KG1 (cell line): ENCODE results near the gene RPL23.
A peak's percentile ranks its signal among the peaks of the same experiment; 100 is the strongest.
"Not testable (repeated sequence)": the region's sequence is repeated elsewhere in the genome, so short reads cannot be mapped to it uniquely, and the experiment has no call there.

Experiments used
- DNase-seq: peaks from one replicate; lab custom pipeline; 2025; lab: John Stamatoyannopoulos, UW

The RPL23 gene

GRCh38 chr17:38867179-38867967 lies 13.9 kb upstream of the RPL23 start:
- peak; percentile 73 for DNase-seq

GRCh38 chr17:38864636-38865398 lies 11.3 kb upstream of the RPL23 start:
- no peak for DNase-seq

- DNase-seq, result no peak
Observed at GRCh38 chr17:38861399-38861843, 7.9 kb upstream of the RPL23 start.

GRCh38 chr17:38857271-38857670 lies 3.8 kb upstream of the RPL23 start:
- DNase-seq, result no peak

- not testable (repeated sequence) for DNase-seq
Observed at GRCh38 chr17:38855101-38855714, 1.7 kb upstream of the RPL23 start.

- no peak for DNase-seq
Observed at GRCh38 chr17:38852771-38853291, 690 bp downstream of the RPL23 start.

- no peak for DNase-seq
Observed at GRCh38 chr17:38851434-38851833, 2.1 kb downstream of the RPL23 start.

GRCh38 chr17:38850374-38850773 lies 3.1 kb downstream of the RPL23 start:
- no peak for DNase-seq

- no peak for DNase-seq
Observed at GRCh38 chr17:38848939-38849605, 4.4 kb downstream of the RPL23 start.

- no peak for DNase-seq
Observed at GRCh38 chr17:38848557-38848891, 5.0 kb downstream of the RPL23 start.

- DNase-seq, result no peak
Observed at GRCh38 chr17:38844261-38844757, 9.2 kb downstream of the RPL23 start.

- no peak for DNase-seq
Observed at GRCh38 chr17:38825762-38826247, 27.7 kb downstream of the RPL23 start.

- peak; percentile 87 for DNase-seq
Observed at GRCh38 chr17:38824899-38825761, 28.4 kb downstream of the RPL23 start, which contains the start of gene CWC25. Gene CWC25 (minus strand): TSS chr17:38825321. CDS start chr17:38825183, 138 bp downstream.

- no peak for DNase-seq
Observed at GRCh38 chr17:38815576-38816193, 37.8 kb downstream of the RPL23 start.

GRCh38 chr17:38809828-38810227 lies 43.7 kb downstream of the RPL23 start:
- no peak for DNase-seq

GRCh38 chr17:38800237-38800760 lies 53.2 kb downstream of the RPL23 start:
- no peak for DNase-seq

- DNase-seq, result peak; percentile 88
Observed at GRCh38 chr17:38799501-38800236, 53.9 kb downstream of the RPL23 start, which contains the start of gene PIP4K2B. Gene PIP4K2B (minus strand): TSS chr17:38799556. CDS start chr17:38799424, 132 bp downstream.

- DNase-seq, result peak; percentile 86
Observed at GRCh38 chr17:38798614-38799500, 54.7 kb downstream of the RPL23 start.
